ENCODE measurements around the gene GABRR1.

DNA sequence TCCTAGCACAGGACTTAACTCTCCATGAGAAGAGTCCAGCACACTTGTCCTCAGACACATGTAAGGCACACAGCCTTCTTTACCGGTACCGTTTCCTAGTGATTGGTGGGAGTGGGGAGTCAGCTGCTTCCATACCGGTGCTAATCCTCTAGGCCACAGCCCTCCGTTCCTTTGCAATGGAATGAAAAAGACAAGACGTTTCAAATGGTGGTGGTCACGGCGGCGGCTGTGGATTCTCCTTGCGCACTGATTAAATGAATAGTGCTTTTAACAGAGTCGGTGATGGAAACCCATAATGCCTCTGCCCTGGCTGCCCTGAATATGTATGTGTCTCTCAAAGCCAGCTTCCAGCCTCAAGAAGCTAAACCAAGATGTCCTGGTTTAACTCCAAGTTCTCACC, 34.8 kb upstream of the GABRR1 start:
- no peak for TF ChIP-seq EZH2 (IDR thresholded peaks at IDR 0.05; ENCODE audit: borderline replicate concordance, low read depth, low read length, severe bottlenecking)
- TF ChIP-seq, protein P1, sequence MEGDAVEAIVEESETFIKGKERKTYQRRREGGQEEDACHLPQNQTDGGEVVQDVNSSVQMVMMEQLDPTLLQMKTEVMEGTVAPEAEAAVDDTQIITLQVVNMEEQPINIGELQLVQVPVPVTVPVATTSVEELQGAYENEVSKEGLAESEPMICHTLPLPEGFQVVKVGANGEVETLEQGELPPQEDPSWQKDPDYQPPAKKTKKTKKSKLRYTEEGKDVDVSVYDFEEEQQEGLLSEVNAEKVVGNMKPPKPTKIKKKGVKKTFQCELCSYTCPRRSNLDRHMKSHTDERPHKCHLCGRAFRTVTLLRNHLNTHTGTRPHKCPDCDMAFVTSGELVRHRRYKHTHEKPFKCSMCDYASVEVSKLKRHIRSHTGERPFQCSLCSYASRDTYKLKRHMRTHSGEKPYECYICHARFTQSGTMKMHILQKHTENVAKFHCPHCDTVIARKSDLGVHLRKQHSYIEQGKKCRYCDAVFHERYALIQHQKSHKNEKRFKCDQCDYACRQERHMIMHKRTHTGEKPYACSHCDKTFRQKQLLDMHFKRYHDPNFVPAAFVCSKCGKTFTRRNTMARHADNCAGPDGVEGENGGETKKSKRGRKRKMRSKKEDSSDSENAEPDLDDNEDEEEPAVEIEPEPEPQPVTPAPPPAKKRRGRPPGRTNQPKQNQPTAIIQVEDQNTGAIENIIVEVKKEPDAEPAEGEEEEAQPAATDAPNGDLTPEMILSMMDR (IDR thresholded peaks at IDR 0.05; ENCODE audit: borderline replicate concordance, extremely low read depth, low read length, poor library complexity, severe bottlenecking): no peak

Data from DND-41 (cell line).